Subcutaneous adipose tissue (tissue), 4 donors: Measurements from ENCODE around the gene WDFY1. TPM values are rescaled to one million over a fixed set of nuclear protein-coding genes. Genes with fewer than 3 reads are reported as not detected.

Experiments used
- total RNA-seq, 4 donors: library from RNA; depleted of rRNA; stranded (reverse); fragments of >200 nt; gene quantifications; one replicate each; pipeline ENCODE4 v1.1.0, GENCODE V29; 2016
- TF ChIP-seq, protein P1 (sequence below): fragments of 450-650 bp; IDR thresholded peaks from one replicate; pipeline ENCODE4 v1.5.1; 2016; ENCODE audit warnings: low read depth, mild to moderate bottlenecking, control low read depth, antibody characterized with exemption, moderate library complexity

WDFY1 gene
- total RNA-seq, 4 donors from 2014 or later = 38.1 to 55.2 (median 45.6) TPM

DNA sequence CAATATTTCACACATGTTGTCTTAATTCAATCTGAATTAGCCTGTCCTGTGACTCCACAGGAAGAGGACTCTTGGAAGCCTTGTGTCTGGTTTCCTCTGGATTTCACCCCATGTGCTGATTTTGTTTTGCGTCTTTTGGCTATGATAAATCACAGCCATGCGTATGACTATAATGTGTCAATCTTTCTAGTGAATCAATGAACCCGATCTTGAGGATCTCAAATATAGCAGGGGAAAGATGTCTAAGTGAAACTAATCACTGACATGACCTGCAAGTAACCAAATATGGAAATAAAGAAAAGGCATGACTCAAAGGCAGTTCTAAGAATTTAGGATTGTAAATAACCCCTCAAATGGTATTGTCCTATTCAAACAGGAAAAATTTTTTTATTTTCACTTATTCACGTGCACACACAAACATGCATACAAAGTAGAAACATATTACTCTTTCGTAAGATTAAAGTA is 8.2 kb downstream of the WDFY1 start:
- TF ChIP-seq, protein P1, sequence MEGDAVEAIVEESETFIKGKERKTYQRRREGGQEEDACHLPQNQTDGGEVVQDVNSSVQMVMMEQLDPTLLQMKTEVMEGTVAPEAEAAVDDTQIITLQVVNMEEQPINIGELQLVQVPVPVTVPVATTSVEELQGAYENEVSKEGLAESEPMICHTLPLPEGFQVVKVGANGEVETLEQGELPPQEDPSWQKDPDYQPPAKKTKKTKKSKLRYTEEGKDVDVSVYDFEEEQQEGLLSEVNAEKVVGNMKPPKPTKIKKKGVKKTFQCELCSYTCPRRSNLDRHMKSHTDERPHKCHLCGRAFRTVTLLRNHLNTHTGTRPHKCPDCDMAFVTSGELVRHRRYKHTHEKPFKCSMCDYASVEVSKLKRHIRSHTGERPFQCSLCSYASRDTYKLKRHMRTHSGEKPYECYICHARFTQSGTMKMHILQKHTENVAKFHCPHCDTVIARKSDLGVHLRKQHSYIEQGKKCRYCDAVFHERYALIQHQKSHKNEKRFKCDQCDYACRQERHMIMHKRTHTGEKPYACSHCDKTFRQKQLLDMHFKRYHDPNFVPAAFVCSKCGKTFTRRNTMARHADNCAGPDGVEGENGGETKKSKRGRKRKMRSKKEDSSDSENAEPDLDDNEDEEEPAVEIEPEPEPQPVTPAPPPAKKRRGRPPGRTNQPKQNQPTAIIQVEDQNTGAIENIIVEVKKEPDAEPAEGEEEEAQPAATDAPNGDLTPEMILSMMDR = no peak

DNA sequence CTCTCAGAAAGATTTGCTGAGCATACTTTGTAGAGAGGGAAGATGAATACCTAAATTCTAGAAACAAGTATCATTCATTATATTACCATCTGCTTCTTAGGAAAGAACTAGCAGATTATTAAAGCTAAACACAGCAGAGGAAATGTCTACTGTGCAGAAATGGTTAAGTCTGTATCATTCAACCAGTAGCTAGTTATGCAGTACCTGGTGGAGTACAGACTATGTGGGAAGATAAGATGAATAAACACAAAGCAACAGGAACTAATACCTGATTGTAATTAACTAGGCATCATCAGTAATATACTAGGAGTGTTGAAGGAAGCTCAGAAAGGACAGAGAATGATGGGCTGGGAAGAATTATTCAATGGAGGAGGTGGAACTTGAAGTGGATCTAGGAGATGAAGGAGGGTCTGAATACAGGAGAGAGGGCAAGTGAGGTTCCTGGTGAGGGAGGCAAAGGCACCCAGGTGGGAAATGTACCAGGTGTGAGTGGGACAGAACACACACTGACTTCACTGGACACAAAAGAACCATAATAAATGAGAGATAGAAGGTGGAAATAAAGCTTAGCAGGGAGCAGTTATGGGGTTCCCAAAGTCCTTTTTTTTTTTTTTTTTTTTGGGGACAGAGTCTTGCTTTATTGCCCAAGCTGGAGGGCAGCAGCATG is 9.5 kb downstream of the WDFY1 start:
- TF ChIP-seq, protein P1 = no peak

DNA sequence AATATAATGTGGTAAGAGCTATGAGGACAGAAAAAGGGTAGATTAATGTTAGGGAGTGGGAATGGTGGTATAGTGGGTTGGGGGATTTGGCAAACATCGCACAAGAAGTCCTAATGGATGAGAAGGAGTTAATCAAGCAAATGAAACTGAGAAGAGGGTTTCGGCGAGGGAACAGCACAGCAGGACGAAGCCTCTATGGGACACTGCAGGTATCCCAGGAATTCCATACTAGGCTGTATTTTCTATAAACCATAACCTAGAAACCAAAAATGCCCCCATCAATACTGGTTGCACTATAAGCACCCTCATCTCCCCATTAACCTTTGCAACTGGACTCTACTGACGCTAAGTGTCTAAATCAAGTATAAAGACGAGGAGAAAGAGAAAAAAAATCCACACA is 10.3 kb downstream of the WDFY1 start:
- TF ChIP-seq, protein P1 = no peak

DNA sequence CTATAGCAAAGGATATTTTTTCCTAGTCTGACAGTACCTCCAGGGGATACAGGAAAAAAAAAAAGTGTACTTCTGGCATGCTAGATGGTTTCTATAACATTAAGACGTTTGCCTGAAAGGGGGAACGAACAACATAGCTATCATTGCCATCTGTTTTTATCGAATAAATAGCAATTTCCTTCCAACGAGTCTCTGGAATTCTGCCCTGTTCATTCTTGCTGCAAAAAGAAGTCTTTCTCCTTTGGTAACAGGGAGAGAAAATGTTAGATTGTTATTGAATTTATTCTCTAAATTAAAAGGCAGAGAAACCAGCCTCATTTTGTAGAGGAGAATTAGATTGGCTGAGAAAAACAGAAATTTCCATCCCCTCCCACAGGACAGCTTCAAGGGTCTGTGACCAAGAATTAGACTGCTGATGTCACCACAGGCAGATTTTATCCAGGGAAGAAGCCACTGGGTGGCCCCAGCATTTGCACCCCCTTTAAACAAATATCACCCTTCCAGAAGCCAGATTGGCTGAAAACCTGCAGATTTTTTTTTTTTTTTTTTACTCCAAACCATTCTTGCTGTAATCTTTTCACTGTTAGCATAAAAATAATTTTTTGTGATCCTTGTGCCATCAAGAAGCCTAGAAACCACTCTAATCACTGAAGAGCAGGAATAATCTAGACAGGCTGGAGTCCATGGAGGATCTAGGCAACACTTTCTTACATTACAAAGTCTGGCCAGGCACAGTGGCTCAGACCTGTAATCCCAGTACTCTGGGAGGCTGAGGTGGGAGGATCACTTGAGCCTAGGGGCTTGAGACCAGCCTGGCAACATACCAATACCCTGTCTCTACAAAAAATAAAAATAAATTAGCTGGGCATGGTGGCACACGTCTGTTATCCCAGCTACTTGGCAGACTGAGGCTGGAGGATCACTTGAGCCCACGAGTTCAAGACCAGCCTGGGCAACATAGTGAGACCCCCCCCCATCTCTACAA is 12.0 kb downstream of the WDFY1 start:
- TF ChIP-seq, protein P1 = no peak

DNA sequence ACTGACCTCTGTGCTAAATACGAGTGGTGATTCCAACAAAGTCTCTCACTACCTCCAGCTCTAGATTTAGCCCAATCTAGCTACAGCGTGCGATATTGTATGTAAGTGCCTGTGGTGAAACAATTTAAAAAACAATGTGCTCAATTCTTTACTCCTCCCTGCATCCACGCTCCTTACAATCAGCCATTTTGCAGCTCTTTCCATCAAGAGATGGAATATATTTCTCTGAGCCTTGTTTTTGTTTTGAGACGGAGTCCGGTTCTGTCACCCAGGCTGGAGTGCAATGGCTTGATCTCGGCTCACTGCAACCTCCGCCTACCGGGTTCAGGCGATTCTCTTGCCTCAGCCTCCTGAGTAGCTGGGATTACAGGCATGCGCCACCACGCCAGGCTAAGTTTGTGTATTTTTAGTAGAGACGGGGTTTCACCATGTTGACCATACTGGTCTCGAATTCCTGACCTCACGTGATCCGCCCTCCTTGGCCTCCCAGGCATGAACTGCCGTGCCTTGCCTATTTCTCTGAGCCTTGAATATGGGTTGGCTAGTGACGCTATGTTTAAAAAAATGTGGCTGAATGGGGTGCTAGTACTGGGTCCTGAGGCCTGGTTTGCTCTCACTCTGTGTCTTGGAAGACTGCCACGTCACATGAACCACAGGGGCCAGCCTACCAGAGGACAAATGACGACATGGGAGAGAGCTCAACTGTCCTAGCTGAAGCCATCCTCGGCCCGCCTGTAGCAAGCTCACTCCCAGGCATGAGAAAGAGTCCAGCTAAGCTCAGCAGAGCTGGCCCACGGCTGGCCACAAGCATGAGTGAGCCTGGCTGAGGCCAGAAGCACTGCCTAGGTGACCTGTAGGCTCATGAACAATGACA is 14.8 kb downstream of the WDFY1 start:
- TF ChIP-seq, protein P1 = no peak

DNA sequence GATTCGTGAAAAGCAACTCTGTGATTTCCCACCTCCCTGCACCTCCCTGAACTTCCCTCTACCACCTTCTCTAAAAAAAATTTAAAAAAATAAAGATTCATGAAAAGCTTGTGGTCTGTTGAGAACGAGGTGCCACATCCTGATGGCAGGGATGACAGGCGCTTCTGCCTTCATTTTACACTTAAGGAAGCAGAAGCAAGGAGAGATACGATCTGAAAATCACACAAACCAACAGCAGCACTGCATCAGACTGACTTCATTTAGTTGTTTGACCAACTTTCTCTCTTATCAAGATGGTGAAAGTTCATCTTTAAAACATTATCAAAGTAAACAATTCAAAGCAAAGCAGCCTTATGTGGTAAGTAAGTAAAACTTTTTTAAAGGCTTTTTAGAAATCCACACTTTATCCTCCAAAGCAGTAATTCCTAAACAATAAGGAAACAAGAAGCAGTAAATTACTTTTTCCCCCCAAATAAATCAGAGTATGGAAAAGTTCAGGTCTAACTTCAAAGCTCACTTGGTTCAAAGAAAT is 15.5 kb downstream of the WDFY1 start:
- TF ChIP-seq, protein P1 = no peak
